ENCODE results near the gene NPAS1. TPM values are rescaled to one million over a fixed set of nuclear protein-coding genes. Genes with fewer than 3 reads are reported as not detected.

NPAS1 gene
- total RNA-seq, 4 donors from 2014 or later: 0.44 TPM; not detected in 3

DNA sequence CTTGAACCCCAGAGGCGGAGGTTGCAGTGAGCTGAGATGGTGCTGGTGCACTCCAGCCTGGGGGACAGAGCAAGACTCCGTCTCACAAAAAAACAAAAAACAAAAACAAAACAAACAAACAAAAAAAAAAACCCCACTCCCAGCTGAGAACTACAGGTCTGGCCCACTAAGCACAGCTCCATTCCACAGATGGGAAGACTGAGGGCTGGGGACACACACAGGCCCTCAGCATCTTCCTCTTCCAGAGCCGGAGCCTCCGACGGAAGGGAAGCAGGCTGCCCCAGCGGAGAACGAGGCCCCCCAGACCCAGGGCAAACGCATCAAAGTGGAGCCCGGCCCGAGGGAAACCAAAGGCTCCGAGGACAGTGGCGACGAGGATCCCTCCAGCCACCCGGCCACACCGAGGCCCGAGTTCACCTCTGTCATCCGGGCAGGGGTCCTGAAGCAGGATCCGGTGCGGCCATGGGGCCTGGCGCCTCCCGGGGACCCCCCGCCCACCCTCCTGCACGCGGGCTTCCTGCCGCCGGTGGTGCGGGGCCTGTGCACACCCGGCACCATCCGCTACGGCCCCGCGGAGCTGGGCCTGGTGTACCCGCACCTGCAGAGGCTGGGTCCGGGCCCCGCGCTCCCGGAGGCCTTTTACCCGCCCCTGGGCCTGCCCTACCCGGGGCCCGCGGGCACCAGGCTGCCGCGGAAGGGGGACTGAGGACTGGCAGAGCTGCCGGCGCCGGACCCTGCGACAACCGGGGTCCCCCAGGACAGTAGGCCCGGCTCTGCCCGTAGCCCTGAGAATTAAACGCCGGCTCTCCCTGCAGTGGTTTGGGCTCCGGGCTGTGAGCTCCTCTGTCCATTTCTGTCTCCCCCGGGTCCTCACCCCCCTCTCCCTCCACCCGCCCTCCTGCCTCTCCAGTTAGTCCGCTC, 25.6 kb downstream of the NPAS1 start:
- TF ChIP-seq, protein P1, sequence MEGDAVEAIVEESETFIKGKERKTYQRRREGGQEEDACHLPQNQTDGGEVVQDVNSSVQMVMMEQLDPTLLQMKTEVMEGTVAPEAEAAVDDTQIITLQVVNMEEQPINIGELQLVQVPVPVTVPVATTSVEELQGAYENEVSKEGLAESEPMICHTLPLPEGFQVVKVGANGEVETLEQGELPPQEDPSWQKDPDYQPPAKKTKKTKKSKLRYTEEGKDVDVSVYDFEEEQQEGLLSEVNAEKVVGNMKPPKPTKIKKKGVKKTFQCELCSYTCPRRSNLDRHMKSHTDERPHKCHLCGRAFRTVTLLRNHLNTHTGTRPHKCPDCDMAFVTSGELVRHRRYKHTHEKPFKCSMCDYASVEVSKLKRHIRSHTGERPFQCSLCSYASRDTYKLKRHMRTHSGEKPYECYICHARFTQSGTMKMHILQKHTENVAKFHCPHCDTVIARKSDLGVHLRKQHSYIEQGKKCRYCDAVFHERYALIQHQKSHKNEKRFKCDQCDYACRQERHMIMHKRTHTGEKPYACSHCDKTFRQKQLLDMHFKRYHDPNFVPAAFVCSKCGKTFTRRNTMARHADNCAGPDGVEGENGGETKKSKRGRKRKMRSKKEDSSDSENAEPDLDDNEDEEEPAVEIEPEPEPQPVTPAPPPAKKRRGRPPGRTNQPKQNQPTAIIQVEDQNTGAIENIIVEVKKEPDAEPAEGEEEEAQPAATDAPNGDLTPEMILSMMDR (IDR thresholded peaks at IDR 0.05; ENCODE audit: low read depth): no peak

DNA sequence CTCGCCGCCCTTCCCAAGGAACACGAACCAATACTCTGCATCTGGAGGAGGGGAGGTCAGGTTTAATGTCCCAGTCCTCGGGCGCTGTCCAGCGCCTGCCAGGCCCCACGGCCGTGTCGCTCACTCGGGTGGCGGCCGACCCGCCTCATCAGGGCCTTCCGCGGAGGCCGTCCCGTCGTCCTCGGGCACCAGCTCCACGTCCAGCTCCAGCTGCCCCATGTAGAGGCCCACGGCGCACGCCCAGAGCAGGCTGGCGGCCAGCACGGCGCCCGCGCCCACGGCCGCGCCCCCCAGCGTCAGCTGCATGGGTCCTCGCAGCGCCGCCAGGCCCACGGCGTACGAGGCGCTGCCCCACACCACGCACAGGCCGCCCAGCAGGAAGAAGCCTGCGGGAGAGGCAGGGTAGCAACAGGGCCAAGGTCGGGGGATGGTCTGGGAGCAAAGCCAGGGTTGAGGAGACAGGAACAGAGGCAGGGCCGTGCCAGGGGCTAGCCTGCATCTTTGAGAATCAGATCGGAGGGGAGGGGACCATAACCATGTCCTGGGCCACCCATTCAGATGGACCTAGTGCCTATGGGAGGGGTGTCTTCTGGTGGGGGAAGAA, 26.3 kb downstream of the NPAS1 start:
- TF ChIP-seq, protein P1 (IDR thresholded peaks at IDR 0.05; ENCODE audit: low read depth): no peak

DNA sequence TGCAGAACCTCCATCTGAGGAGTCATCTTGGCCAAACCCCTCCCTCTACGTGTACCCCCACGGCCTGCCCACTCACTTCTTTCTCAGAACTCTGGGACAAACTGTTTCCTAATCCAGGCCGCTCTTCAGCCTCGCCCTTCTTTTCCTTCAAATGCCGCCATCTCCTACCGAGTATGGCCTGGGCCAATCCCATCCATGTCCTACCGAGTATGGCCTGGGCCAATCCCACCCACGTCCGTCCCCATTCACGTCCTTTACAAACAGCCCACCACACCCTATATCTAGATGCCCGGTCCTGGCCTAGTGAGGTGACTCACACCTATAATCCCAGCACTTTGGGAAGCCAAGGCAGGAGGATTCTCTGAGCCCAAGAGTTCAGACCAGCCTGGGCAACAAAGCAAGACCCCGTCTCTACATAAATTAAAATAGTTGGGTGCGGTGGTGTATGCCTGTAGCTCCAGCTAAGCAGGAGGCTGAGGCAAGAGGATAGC, 27.7 kb downstream of the NPAS1 start:
- TF ChIP-seq, protein P1 (IDR thresholded peaks at IDR 0.05; ENCODE audit: low read depth): no peak

DNA sequence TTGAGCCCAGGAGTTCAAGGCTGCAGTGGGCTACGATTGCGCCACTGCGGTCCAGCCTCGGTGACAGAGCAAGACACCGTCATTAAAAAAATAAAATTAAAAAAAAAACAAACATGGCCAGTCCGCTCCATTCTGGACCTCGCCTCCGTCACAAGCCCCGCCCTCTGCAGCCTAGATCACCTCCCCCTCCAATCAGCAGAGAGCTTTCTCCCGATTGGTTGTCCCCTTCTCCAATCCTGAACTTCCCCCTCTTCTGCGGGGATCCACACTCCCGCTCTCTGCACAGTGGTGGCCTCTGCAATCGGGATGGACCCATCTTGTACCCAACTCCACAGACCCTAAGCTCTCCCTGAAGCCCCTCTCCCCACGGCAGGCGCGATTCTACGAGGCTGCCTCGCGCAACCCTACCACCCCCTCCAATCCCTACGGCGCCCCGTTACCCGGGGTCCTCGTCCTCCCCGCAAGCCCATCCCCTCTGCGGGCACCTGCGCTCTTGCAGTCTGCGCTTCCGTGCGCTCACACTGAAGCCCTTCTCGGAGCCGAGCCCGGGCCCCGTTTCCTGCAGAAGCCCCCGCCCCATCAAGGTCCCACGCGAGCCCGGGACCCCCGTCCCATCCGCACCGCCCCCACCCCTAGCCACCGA, 28.2 kb downstream of the NPAS1 start:
- TF ChIP-seq, protein P1 (IDR thresholded peaks at IDR 0.05; ENCODE audit: low read depth): no peak

DNA sequence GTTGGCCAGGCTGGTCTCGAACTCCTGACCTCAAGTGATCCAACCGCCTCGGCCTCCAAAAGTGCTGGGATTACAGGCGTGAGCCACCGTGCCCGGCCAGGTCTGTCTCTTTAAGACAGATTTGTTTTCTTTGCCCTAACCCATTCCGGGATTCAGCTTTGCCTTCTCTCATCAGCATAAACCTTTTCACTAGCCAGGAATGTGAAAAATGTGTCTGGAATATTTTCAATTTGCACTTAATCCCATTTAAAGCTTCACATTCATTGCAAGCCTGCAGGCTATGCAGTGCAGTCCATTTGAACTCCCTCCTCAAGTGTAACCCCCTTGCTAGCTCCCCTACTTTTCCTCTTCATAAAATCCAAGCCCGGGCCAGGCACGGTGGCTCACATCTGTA, 29.7 kb downstream of the NPAS1 start:
- TF ChIP-seq, protein P1 (IDR thresholded peaks at IDR 0.05; ENCODE audit: low read depth): no peak

DNA sequence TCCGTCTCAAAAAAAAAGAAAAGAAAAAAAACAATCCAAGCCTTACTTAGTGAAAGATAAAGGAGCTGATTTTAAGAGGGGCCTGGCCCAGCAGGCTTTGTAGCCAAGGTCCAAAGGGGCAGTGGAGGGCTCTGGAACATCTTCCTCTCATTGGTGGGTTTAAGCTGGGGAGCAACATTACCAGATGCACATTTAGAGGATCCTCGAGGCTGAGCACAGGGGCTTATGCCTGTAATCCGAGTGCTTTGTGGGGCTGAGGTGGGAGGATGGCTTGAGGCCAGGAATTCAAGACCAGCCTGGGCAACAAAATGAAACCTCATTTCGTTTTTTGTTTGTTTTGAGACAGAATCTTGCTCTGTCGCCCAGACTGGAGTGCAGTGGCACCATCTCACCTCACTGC, 36.8 kb downstream of the NPAS1 start:
- TF ChIP-seq, protein P1 (IDR thresholded peaks at IDR 0.05; ENCODE audit: low read depth): no peak

DNA sequence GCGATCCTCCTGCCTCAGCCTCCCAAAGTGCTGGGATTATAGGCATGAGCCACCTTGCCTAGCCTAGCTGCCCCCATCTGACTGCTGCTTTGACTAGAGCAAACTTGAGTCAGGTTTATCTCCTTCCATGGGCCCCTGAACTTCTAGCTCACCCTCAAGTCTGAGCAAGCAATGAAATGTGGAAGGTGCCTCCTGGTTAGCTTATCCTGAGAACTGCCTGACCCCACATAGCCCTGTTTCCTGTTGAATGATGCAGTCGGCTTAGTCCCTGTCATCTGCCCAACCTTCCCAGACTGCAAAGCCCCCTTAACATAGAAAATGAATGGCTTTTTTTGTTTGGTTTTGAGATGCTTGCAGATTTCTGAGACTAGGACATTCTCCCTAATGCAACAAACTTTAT, 37.7 kb downstream of the NPAS1 start:
- TF ChIP-seq, protein P1 (IDR thresholded peaks at IDR 0.05; ENCODE audit: low read depth): no peak
